GM23338 (cell line): Measurements from ENCODE around the gene ARL10. TPM values are rescaled to one million over a fixed set of nuclear protein-coding genes. Genes with fewer than 3 reads are reported as not detected.

Source experiments
- ATAC-seq: fragments of 200-7000 bp; cut with Tn5 transposase; 3 replicates; pipeline ENCODE4 v1.9.1; 2020
- DNase-seq: peaks from one replicate; pipeline ENCODE4 v3.0.0-alpha.2; 2015; ENCODE audit warnings: low spot score
- H2AFZ ChIP-seq: fragments of 200-600 bp; sonication (generic); 2 replicates; pipeline ENCODE4 v1.8.0; 2016; ENCODE audit warnings: antibody characterized with exemption, mild to moderate bottlenecking, moderate library complexity
- H3F3A ChIP-seq: fragments of 200-600 bp; sonication (generic); replicated peaks from 2 replicates; pipeline ENCODE4 v1.8.0; 2017; ENCODE audit warnings: antibody characterized with exemption, mixed run types, low read depth
- H3K27ac ChIP-seq: fragments of 200-600 bp; sonication (generic); 2 replicates; pipeline ENCODE4 v1.6.1; 2016; ENCODE audit warnings: low read depth
- H3K27me3 ChIP-seq: fragments of 200-600 bp; sonication (generic); 2 replicates; pipeline ENCODE4 v1.8.0; 2016; ENCODE audit warnings: mild to moderate bottlenecking, mixed run types, moderate library complexity; ENCODE audit not compliant: insufficient read depth
- H3K36me3 ChIP-seq: fragments of 200-600 bp; sonication (generic); 2 replicates; pipeline ENCODE4 v1.8.0; 2016; ENCODE audit warnings: mild to moderate bottlenecking; ENCODE audit not compliant: insufficient read depth
- H3K4me1 ChIP-seq: fragments of 200-600 bp; sonication (generic); 2 replicates; pipeline ENCODE4 v1.8.0; 2016; ENCODE audit warnings: mild to moderate bottlenecking, moderate library complexity; ENCODE audit not compliant: insufficient read depth
- H3K4me2 ChIP-seq: fragments of 200-600 bp; sonication (generic); 2 replicates; pipeline ENCODE4 v1.7.1; 2017; ENCODE audit warnings: mixed run types
- H3K4me3 ChIP-seq: fragments of 200-600 bp; sonication (generic); 2 replicates; pipeline ENCODE4 v1.6.1; 2016; ENCODE audit warnings: mixed run types
- H3K79me2 ChIP-seq: fragments of 200-600 bp; sonication (generic); replicated peaks from 2 replicates; pipeline ENCODE4 v1.8.0; 2017; ENCODE audit warnings: mild to moderate bottlenecking; ENCODE audit not compliant: insufficient read depth
- H3K9me2 ChIP-seq: fragments of 200-600 bp; sonication (generic); 2 replicates; pipeline ENCODE4 v1.8.0; 2017; ENCODE audit not compliant: insufficient read depth
- H4K20me1 ChIP-seq: fragments of 200-600 bp; sonication (generic); replicated peaks from 2 replicates; pipeline ENCODE4 v1.8.0; 2017; ENCODE audit warnings: mild to moderate bottlenecking; ENCODE audit not compliant: insufficient read depth
- H3K27ac Mint-ChIP-seq: 2 replicates; pipeline ENCODE4 v1.8.0; 2020; ENCODE audit warnings: inconsistent platforms, mild to moderate bottlenecking, moderate library complexity, mixed read lengths
- H3K27me3 Mint-ChIP-seq: 3 replicates; pipeline ENCODE4 v1.8.0; 2022; ENCODE audit warnings: low read depth, mild to moderate bottlenecking, moderate library complexity, mixed read lengths, inconsistent platforms; ENCODE audit not compliant: insufficient read depth, poor library complexity
- H3K36me3 Mint-ChIP-seq: 3 replicates; pipeline ENCODE4 v1.8.0; 2021; ENCODE audit warnings: low read depth, mild to moderate bottlenecking, inconsistent platforms, moderate library complexity, mixed read lengths
- H3K4me1 Mint-ChIP-seq: 3 replicates; pipeline ENCODE4 v1.8.0; 2020; ENCODE audit warnings: mild to moderate bottlenecking, inconsistent platforms, mixed read lengths
- H3K4me3 Mint-ChIP-seq: 3 replicates; pipeline ENCODE4 v1.8.0; 2021; ENCODE audit warnings: moderate library complexity, mild to moderate bottlenecking, inconsistent platforms, mixed read lengths
- H3K9me3 Mint-ChIP-seq: 3 replicates; pipeline ENCODE4 v1.8.0; 2020; ENCODE audit warnings: moderate library complexity, mild to moderate bottlenecking, inconsistent platforms, mixed read lengths
- CREB1 ChIP-seq: fragments of 250-450 bp; sonication (Bioruptor Pico); IDR thresholded peaks from 2 replicates; pipeline ENCODE4 v1.5.0; 2020; ENCODE audit warnings: low read depth, mild to moderate bottlenecking, moderate library complexity
- ETS1 ChIP-seq: IDR thresholded peaks from 2 replicates; pipeline ENCODE4 v1.6.1; 2016; ENCODE audit warnings: antibody characterized with exemption
- EZH2 ChIP-seq: fragments of 200-600 bp; sonication (generic); IDR thresholded peaks from one replicate; pipeline ENCODE4 v1.8.0; 2017; ENCODE audit warnings: antibody characterized with exemption, mild to moderate bottlenecking, low read depth; ENCODE audit not compliant: unreplicated experiment
- EZH2phosphoT487 ChIP-seq: fragments of 200-600 bp; sonication (generic); IDR thresholded peaks from one replicate; pipeline ENCODE4 v1.8.1; 2018; ENCODE audit warnings: antibody characterized with exemption; ENCODE audit not compliant: unreplicated experiment
- JUNB ChIP-seq: IDR thresholded peaks from one replicate; pipeline ENCODE4 v1.6.1; 2016; ENCODE audit warnings: antibody characterized with exemption; ENCODE audit not compliant: unreplicated experiment
- NANOG ChIP-seq: IDR thresholded peaks from 2 replicates; pipeline ENCODE4 v1.6.1; 2016; ENCODE audit warnings: antibody characterized with exemption, borderline replicate concordance
- STAT1 ChIP-seq: IDR thresholded peaks from one replicate; pipeline ENCODE4 v1.6.1; 2016; ENCODE audit warnings: antibody characterized with exemption; ENCODE audit not compliant: unreplicated experiment
- ZNF114 ChIP-seq: fragments of 250-450 bp; sonication (Bioruptor Pico); IDR thresholded peaks from 2 replicates; pipeline ENCODE4 v1.5.0; 2020; ENCODE audit warnings: mild to moderate bottlenecking, moderate library complexity
- ZNF462 ChIP-seq: fragments of 250-450 bp; sonication (Bioruptor Pico); IDR thresholded peaks from 2 replicates; pipeline ENCODE4 v1.5.0; 2020; ENCODE audit warnings: mild to moderate bottlenecking, moderate library complexity
- polyA plus RNA-seq: library from polyadenylated mRNA; unstranded; fragments of >200 nt; fragmentation: Nextera tagmentation; extraction: Ambion mirVana; gene quantifications from 2 replicates; pipeline ENCODE4 v1.2.1, GENCODE V29; 2016
- total RNA-seq: library from RNA; depleted of rRNA; stranded (reverse); fragments of >200 nt; shearing (Covaris generic); gene quantifications from 2 replicates; pipeline ENCODE4 v1.2.3, GENCODE V29; 2014

The ARL10 gene
- total and polyA plus RNA-seq, 2 experiments from 2014 or later = 2.5 to 7.9 TPM

GRCh38 chr5:176379881-176380280, 14.6 kb downstream of the ARL10 start:
- H2AFZ ChIP-seq = no peak overlapping the region
- ATAC-seq = no peak
- peaks cover 9% of the 10 kb centered on the region; the same call in 1 of the 2 replicates for H4K20me1 ChIP-seq
- H3K4me2 ChIP-seq = no peak overlapping the region
- no peaks in the 10 kb centered on the region for H3K9me2 ChIP-seq
- no peaks in the 10 kb centered on the region for H3K27me3 ChIP-seq
- no peaks in the 10 kb centered on the region for H3F3A ChIP-seq
- no peak overlapping the region for H3K4me3 ChIP-seq
- Mint-ChIP-seq H3K27ac (no peak overlapping the region), H3K4me3 (no peak overlapping the region), H3K9me3 (no peaks in the 10 kb centered on the region), H3K4me1 (no peaks in the 10 kb centered on the region), H3K27me3 (peaks cover 2% of the 10 kb centered on the region), H3K36me3 (peaks cover 46% of the 10 kb centered on the region)
- H3K4me1 ChIP-seq = no peaks in the 10 kb centered on the region
- peaks cover 17% of the 10 kb centered on the region for H3K36me3 ChIP-seq
- H3K27ac ChIP-seq = no peak overlapping the region
- no peaks in the 10 kb centered on the region for H3K79me2 ChIP-seq
- no peak for TF ChIP-seq ZNF114
- TF ChIP-seq EZH2phosphoT487 = no peak
- TF ChIP-seq EZH2 = no peak
- no peak for TF ChIP-seq ZNF462 (CRISPR knock-in tag)
- TF ChIP-seq ETS1 = no peak
- TF ChIP-seq STAT1 = no peak
- no peak for TF ChIP-seq NANOG
- TF ChIP-seq CREB1 (CRISPR knock-in tag) = no peak
- no peak for TF ChIP-seq JUNB
- DNase-seq = no peak
